Mesendoderm (in vitro differentiated cells): ENCODE measurements around the gene PPP1R14B.
"Not testable (repeated sequence)": the region's sequence is repeated elsewhere in the genome, so short reads cannot be mapped to it uniquely, and the experiment has no call there.

Experiments used
- DNase-seq: peaks from one replicate; pipeline ENCODE4 v3.0.0; 2013
- H2AK5ac ChIP-seq: 2 replicates; pipeline ENCODE4 v1.6.1; 2013; ENCODE audit warnings: low read length, inconsistent platforms
- H2BK120ac ChIP-seq: 2 replicates; pipeline ENCODE4 v1.6.1; 2013; ENCODE audit warnings: low read depth, mild to moderate bottlenecking, low read length, moderate library complexity, mixed read lengths
- H2BK15ac ChIP-seq: replicated peaks from 2 replicates; pipeline ENCODE4 v1.6.1; 2013; ENCODE audit warnings: low read depth, mild to moderate bottlenecking, moderate library complexity
- H2BK5ac ChIP-seq: 2 replicates; pipeline ENCODE4 v1.6.1; 2013; ENCODE audit warnings: low read length, inconsistent platforms
- H3K18ac ChIP-seq: 2 replicates; pipeline ENCODE4 v1.6.1; 2013; ENCODE audit warnings: mild to moderate bottlenecking, low read length, mixed read lengths
- H3K23ac ChIP-seq: one replicate; pipeline ENCODE4 v1.6.1; 2013; ENCODE audit warnings: low read length
- H3K27ac ChIP-seq: 2 replicates; pipeline ENCODE4 v1.5.1; 2013; ENCODE audit warnings: low read depth, mild to moderate bottlenecking, inconsistent platforms, low read length, moderate library complexity
- H3K27me3 ChIP-seq: 2 replicates; pipeline ENCODE4 v1.6.1; 2013; ENCODE audit warnings: low read length, control low read depth, mild to moderate bottlenecking, inconsistent platforms; ENCODE audit not compliant: insufficient read depth, poor library complexity
- H3K36me3 ChIP-seq: 2 replicates; pipeline ENCODE4 v1.6.1; 2013; ENCODE audit warnings: low read length, inconsistent platforms; ENCODE audit not compliant: control insufficient read depth, insufficient read depth
- H3K4ac ChIP-seq: one replicate; pipeline ENCODE4 v1.6.1; 2013; ENCODE audit warnings: low read depth, mild to moderate bottlenecking, low read length, moderate library complexity
- H3K4me1 ChIP-seq: 2 replicates; pipeline ENCODE4 v1.6.1; 2013; ENCODE audit warnings: low read depth, low read length, inconsistent platforms; ENCODE audit not compliant: control insufficient read depth
- H3K4me2 ChIP-seq: 2 replicates; pipeline ENCODE4 v1.6.1; 2013; ENCODE audit warnings: low read length
- H3K4me3 ChIP-seq: 2 replicates; pipeline ENCODE4 v1.5.1; 2013; ENCODE audit warnings: mild to moderate bottlenecking, low read length
- H3K56ac ChIP-seq: one replicate; pipeline ENCODE4 v1.6.1; 2013; ENCODE audit warnings: low read length
- H3K79me1 ChIP-seq: 2 replicates; pipeline ENCODE4 v1.6.1; 2013; ENCODE audit warnings: low read length, inconsistent platforms
- H3K79me2 ChIP-seq: 2 replicates; pipeline ENCODE4 v1.6.1; 2013; ENCODE audit warnings: mild to moderate bottlenecking, low read length; ENCODE audit not compliant: control insufficient read depth, insufficient read depth
- H3K9ac ChIP-seq: 2 replicates; pipeline ENCODE4 v1.6.1; 2013; ENCODE audit warnings: low read length, inconsistent platforms
- H4K5ac ChIP-seq: one replicate; pipeline ENCODE4 v1.6.1; 2013; ENCODE audit warnings: low read length
- H4K8ac ChIP-seq: one replicate; pipeline ENCODE4 v1.6.1; 2013; ENCODE audit warnings: low read depth, mild to moderate bottlenecking, control low read depth, low read length, moderate library complexity
- WGBS: extraction: QIAGEN DNeasy Blood & Tissue Kit; methylation state at CpG from one replicate; pipeline ENCODE4 v1.1.7; 2013; ENCODE audit warnings: low lambda C conversion rate, missing lambda C conversion rate; ENCODE audit not compliant: insufficient coverage; ENCODE audit errors: extremely low coverage; 5-methylcytosine and 5-hydroxymethylcytosine counted together

PPP1R14B gene

GRCh38 chr11:64249563-64250414 is 3.0 kb upstream of the PPP1R14B start:
- no CpG with 5 or more reads among the region's 8 CpGs for WGBS

GRCh38 chr11:64249038-64249437 is 2.3 kb upstream of the PPP1R14B start:
- peak overlapping the region; percentile 31 for H3K9ac ChIP-seq

More at GRCh38 chr11:64249563-64250414, 3.0 kb upstream of the PPP1R14B start:
- Histone ChIP-seq H3K18ac (no peak overlapping the region), H3K56ac (peak overlapping the region; percentile 77), H4K8ac (no peak overlapping the region), H3K27me3 (no peaks in the 10 kb centered on the region), H2BK15ac (no peak overlapping the region), H2AK5ac (peak overlapping the region; percentile 7), H3K4me2 (no peak overlapping the region), H3K27ac (peak overlapping the region; percentile 24), H3K9ac (peak overlapping the region; percentile 40), H3K36me3 (peaks cover under 1% of the 10 kb centered on the region), H3K4me1 (peaks cover 12% of the 10 kb centered on the region), H3K79me2 (peaks cover 28% of the 10 kb centered on the region), H2BK5ac (no peak overlapping the region), H4K5ac (peak overlapping the region; percentile 85), H3K23ac (no peak overlapping the region), H2BK120ac (no peak overlapping the region), H3K4me3 (no peak overlapping the region), H3K79me1 (peaks cover 13% of the 10 kb centered on the region), H3K4ac (no peak overlapping the region)
- DNase-seq = no peak

GRCh38 chr11:64248578-64248977 is 1.8 kb upstream of the PPP1R14B start:
- WGBS = no CpG with 5 or more reads among the region's 7 CpGs
- Histone ChIP-seq H3K4me3 (no peak overlapping the region), H3K27me3 (no peaks in the 10 kb centered on the region), H2AK5ac (peak overlapping the region; percentile 92), H4K8ac (no peak overlapping the region), H3K36me3 (no peaks in the 10 kb centered on the region), H3K4me2 (no peak overlapping the region), H3K79me1 (peaks cover 9% of the 10 kb centered on the region), H3K4me1 (peaks cover 12% of the 10 kb centered on the region), H3K9ac (peak overlapping the region; percentile 69), H4K5ac (no peak overlapping the region), H2BK5ac (no peak overlapping the region), H3K27ac (no peak overlapping the region), H3K18ac (no peak overlapping the region), H2BK120ac (no peak overlapping the region), H3K4ac (peak overlapping the region; percentile 59), H2BK15ac (no peak overlapping the region), H3K23ac (no peak overlapping the region), H3K79me2 (peaks cover 28% of the 10 kb centered on the region), H3K56ac (peak overlapping the region; percentile 77)
- DNase-seq = peak; percentile 54

More at GRCh38 chr11:64249038-64249437, 2.3 kb upstream of the PPP1R14B start:
- Histone ChIP-seq H3K36me3 (no peaks in the 10 kb centered on the region), H2AK5ac (peak overlapping the region; percentile 64), H3K27me3 (no peaks in the 10 kb centered on the region), H3K79me1 (peaks cover 10% of the 10 kb centered on the region), H3K4ac (no peak overlapping the region), H3K79me2 (peaks cover 28% of the 10 kb centered on the region), H3K56ac (peak overlapping the region; percentile 77), H4K5ac (no peak overlapping the region), H3K23ac (no peak overlapping the region), H3K4me2 (no peak overlapping the region), H3K4me3 (no peak overlapping the region), H2BK120ac (no peak overlapping the region), H3K4me1 (peaks cover 12% of the 10 kb centered on the region), H2BK5ac (no peak overlapping the region), H3K18ac (no peak overlapping the region), H3K27ac (peak overlapping the region; percentile 5), H2BK15ac (no peak overlapping the region), H4K8ac (no peak overlapping the region)
- no CpG with 5 or more reads among the region's 4 CpGs for WGBS
- DNase-seq = no peak

DNA sequence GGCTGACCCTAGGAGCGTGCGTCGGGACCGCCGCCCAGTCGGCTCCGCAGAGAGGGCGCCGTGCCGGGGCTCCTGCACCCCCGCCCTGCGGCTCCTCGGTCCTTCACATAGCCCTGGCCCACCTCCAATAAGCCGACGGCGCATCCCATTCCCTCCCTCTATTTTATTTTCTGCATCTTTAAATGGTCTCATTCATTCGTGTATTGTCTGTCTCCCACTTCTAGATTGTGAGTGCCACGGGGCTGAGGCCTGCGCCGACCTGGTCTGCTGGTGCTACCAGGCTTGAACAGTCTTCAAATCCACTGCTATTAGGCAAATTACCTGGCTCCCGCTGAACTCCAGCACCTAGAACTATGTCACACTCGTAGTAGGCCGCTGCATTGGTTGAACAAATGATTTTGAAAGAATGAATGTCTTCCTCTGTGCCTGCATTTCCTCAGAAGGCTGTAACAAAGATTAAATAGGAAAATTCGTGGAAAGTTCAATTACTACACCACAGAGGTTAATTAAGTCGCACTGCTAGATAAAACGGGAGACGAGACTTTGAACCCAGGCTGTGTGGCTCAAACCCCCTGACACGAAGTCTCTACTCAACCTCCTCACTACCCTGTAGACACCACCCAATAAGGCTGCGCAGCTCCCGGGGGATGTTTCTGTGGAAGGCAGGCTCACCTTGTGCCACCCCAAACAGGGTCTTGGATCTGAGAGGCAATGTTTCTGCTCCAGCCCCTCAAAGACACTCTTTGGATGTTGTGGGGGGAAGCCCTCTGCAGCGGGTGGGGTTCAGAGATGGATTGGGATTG is 1.2 kb upstream of the PPP1R14B start:
- Histone ChIP-seq H3K79me2 (peaks cover 30% of the 10 kb centered on the region), H3K4me2 (peak overlapping the region; percentile 32), H3K18ac (peak overlapping the region; percentile 15), H3K4me1 (peaks cover 12% of the 10 kb centered on the region), H3K9ac (peak overlapping the region; percentile 69), H2BK15ac (no peak overlapping the region), H4K8ac (no peak overlapping the region), H3K4me3 (no peak overlapping the region), H3K4ac (peak overlapping the region; percentile 59), H4K5ac (no peak overlapping the region), H3K36me3 (peaks cover 1% of the 10 kb centered on the region), H2AK5ac (peak overlapping the region; percentile 92), H3K56ac (peak overlapping the region; percentile 77), H2BK5ac (no peak overlapping the region), H3K27me3 (no peaks in the 10 kb centered on the region), H3K79me1 (peaks cover 9% of the 10 kb centered on the region), H3K27ac (no peak overlapping the region), H2BK120ac (no peak overlapping the region), H3K23ac (no peak overlapping the region)
- WGBS = no CpG with 5 or more reads among the region's 31 CpGs
- no peak for DNase-seq

GRCh38 chr11:64246621-64246870 is 197 bp downstream of the PPP1R14B start:
- peak overlapping the region; percentile 22 for H3K27ac ChIP-seq
- not testable (repeated sequence) for H2AK5ac ChIP-seq, H3K79me1 ChIP-seq, H4K5ac ChIP-seq, H3K36me3 ChIP-seq, H3K4me2 ChIP-seq, H3K23ac ChIP-seq, DNase-seq, H2BK5ac ChIP-seq, H4K8ac ChIP-seq, H2BK120ac ChIP-seq, H2BK15ac ChIP-seq, H3K27me3 ChIP-seq
- no CpG with 5 or more reads among the region's 43 CpGs for WGBS
- H3K56ac ChIP-seq = peak overlapping the region; percentile 98
- peak overlapping the region; percentile 95 for H3K9ac ChIP-seq
- peaks cover 12% of the 10 kb centered on the region for H3K4me1 ChIP-seq
- peak overlapping the region; percentile 15 for H3K18ac ChIP-seq
- H3K79me2 ChIP-seq = peaks cover 23% of the 10 kb centered on the region
- H3K4me3 ChIP-seq = peak overlapping the region; percentile 94
- peak overlapping the region; percentile 44 for H3K4ac ChIP-seq
